GM21526 (cell line): Measurements from ENCODE around the gene BOK.
"Not testable (repeated sequence)": the region's sequence is repeated elsewhere in the genome, so short reads cannot be mapped to it uniquely, and the experiment has no call there.

Experiments
- ATAC-seq: cut with Tn5 transposase; IDR thresholded peaks from one replicate; pipeline ENCODE4 v1.9.1; 2021; ENCODE audit warnings: moderate library complexity; ENCODE audit not compliant: unreplicated experiment, low FRiP score

Gene BOK

DNA sequence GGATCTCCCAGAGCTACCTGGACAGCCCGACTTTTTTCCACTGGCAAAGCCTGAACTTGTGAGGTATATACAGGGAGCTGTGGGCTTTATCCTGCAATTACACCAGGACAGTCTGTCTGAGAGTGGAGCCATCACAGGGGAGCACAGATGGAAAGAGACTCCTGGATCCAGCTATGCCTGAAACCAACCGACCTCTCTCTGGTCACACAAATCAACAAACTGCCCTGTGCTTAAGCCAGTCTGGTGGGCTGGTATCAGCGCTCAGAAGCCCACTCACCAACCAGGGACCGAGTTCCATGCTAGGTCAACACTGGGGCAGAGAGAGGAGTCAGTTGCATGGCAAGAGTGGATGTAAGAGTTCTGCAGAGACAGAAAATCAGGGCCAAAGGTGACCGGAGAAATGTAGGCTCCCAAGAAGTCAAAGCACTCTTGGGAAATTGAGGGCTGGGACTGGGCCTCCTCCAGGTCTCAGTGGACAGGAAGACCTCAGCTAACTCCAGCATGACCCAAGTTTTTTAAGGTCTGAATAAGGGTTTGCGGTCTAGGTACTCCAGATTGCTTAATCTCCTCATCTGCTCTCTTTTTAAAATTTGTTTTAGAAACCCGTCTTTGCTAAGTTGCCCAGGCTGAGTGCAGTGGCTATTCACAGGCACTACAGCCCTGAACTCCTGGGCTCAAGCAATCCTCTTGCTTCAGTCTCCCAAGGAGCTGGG is 3.8 kb upstream of the BOK start:
- ATAC-seq: no peak

DNA sequence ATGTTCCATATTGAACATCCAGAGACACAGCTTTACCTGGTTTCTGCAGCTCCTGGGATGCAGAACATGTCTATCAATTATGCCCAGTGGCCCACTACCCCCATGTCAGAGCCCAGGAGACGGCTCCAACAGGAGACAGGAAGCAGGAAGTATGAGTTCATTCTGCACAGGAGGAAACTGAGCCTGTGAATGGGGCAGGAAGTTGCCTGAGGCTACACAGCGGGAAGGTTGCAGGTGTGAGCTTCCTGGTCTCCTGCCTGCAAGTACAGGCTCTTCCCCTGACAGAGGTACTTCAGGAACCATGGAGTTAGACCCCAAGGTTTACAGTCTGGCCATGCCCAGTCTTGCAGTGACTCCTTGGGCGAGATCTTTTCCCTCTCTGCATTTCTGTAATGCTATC is 2.8 kb upstream of the BOK start:
- no peak for ATAC-seq

DNA sequence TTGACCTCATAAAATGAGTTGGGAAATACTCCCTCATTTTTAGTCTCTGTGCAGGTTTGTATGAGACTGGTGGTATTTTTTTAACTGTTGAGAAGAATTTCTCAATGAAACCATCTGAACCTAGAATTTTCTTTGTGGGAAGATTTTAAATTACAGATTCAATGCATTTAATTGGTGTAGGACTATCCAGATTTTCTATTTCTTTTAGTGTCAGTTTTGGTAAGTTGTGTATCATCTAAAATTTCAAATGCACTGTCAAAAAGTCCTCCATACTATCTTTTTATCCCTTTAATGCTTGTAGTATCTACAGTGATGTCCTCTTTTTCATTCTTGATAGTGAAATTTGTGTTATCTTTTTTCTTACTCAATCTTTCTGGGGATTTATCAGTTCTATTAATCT is 1.8 kb upstream of the BOK start:
- ATAC-seq: no peak

DNA sequence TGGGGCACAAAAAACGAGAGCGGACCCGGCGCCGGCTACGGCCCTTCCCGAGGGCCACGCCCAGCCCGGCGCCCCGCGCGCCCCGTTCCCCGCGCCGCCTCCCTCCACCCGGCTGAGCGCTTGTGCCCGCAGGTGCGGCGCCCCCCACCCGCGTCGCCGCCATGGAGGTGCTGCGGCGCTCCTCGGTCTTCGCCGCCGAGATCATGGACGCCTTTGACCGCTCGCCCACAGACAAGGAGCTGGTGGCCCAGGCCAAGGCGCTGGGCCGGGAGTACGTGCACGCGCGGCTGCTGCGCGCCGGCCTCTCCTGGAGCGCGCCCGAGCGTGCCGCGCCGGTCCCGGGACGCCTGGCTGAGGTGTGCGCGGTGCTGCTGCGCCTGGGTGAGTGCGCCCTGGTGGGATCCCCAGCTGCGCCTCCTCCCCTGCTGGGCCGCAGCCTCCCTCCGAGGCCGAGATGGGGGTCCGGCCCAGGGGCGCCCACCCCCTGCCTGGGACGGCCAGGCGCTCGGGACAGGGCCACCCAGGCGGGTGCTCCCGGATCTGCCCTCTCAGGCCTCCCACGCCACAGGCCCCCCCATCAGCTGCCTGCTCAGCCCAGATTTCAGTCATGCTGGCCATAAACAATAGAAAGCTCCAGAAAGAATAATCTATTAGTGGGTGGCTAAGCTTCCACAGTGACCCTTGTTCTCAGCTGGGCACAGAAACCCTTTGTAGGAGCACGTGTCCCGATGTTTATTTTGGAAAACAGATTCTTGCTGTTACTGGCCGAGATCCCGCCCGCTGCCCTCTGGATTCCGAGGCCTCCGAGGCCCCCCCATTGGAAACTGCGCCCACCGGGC is 997 bp downstream of the BOK start:
- no peak for ATAC-seq

DNA sequence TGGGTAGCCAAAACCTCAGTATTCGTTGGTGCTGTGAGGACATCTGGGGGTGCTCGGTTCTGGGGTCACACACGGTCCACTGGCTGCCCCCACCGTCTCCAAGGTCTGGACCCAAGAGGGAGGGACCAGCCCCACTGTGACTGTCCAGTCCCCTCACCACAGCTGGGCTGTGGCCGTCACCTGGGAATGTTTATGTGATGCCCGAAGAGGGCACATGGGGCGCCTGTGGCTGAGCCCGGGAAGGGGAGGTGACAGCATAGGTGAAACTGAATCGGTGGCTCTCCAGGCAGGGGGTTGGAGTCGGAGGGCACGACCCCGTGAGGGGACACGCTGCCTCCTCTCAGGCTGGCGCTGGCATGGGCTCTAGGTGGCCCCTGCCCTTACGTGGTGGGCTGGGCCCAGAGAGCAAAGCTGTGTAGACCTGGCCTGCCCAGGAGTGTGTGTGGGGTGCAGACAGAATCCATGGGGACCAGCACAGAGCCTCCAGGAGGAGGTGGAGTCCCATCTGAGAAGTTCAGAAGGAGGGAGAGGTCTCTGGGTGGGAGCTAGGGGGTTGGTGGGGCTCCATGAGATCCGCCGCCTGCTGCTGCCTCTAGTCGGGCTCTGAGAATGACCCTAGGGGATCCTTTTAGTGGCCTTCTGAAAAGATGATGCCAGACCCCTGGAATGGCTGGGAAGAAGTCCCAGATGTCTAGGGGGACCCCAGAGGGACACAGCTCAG is 1.8 kb downstream of the BOK start:
- ATAC-seq: no peak

DNA sequence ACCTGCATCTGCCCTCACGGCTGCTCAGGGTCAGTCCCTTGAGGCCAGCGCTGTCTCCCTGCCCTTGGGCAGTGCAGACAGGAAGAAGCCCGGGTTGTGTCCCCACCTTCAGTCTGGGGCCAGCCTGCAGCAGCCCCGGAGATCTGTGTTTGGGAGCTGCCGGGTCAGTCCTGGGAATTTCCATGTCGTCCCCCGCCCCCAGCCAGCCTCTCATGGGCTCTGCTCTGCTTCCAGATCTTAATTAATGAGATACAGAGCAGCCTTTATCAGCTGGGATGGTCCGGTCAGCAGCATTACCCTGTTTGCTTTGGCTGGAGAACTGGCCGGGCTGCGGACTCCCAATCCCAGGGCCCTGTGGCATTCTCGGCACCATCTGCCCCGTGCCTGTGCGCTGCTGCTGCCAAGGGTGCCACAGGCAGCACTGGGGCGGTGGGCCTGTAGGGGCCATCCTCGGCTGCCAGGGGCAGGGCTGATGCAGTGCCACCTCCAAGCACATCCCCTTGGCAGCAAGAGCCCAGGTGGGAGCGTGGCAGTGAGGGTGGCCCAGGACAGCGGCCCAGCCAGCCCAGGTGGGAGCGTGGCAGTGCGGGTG is 2.4 kb downstream of the BOK start:
- no peak for ATAC-seq

DNA sequence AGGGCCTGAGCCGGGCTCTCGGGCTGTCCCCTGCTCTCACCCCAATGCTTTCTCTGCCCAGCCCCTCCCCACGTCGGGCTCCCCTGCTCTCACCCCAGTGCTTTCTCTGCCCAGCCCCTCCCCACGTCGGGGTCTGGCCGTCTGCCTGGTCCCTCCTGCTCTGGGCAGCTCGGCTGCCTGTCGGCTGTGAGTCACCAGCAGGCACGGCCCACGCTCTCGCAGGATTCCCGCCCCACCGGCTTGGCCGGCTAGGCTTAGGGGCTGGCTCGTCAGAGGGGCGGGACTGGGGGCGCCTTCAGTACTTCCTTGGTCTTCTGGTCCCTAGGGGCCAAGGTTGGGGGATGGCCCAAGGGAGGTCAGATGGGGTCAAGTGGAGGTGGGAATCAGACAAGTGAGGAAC is 3.3 kb downstream of the BOK start:
- no peak for ATAC-seq

DNA sequence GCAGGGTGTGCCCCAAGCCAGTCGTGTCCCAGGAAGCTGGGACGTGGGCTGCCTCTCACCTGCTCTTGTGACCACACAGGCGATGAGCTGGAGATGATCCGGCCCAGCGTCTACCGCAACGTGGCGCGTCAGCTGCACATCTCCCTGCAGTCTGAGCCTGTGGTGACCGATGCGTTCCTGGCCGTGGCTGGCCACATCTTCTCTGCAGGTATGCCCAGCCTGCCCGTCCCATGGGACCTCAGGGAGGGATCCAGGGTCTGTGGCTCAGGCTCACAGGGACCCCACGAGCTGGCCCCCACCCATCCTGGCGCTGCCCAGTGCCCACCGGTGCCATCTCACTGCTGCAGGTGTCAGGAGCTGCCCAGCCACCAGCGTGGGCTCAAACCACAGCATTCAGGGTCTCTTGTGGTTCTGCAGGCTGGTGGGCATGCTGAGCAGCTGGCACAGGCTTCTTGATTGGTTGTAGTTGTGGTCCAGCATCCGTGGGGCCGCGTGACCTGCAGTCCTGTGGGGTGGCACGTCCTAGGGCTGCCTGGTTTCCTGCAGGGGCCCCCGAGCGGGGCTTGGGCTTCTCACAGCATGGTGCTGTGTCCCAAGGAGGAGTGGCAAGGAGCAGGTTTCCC is 3.8 kb downstream of the BOK start:
- no peak for ATAC-seq

DNA sequence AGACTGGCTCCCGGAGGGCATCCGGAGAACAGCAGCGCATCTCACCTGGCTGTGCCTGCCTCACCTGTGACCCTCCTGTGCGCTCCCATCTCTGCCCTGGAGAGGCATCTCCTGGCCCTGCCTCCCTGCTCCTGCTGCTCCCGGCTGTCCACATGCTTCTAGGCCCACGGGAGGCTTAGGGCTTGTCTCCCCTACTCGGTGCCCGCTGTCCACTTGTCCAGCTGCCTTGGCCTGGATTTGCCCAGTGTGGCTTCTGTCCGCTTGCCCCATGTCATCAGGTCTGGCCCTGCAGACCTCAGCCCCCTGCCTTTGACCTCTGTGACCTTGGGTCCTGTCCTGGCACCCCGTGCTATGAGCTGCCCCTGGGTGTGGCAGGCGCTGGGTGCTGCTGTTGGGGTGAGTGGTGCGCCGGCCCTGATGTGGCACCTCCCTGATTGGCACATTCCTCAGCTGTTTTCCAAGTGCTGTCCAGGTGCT is 4.5 kb downstream of the BOK start:
- ATAC-seq: no peak

DNA sequence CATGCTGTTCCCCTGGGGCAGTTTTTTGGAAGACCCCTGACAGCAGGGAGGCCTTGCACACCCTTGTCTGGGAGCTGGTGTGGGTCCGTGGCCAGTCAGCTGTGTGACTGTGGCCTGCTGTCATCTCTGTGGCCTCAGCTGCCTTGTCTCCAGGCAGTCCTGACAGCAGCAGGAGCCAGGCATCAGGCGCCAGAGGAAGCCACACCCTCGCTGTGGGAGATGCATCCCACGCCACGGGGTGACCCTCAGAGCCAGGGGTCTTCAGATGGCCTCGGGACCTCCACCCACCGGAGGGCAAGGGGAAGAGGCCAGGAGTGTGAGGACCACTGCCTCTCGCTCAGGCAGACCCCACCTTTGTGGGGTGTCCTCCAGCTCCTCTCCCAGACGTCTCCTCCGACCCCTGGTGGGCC is 5.0 kb downstream of the BOK start:
- ATAC-seq: no peak

DNA sequence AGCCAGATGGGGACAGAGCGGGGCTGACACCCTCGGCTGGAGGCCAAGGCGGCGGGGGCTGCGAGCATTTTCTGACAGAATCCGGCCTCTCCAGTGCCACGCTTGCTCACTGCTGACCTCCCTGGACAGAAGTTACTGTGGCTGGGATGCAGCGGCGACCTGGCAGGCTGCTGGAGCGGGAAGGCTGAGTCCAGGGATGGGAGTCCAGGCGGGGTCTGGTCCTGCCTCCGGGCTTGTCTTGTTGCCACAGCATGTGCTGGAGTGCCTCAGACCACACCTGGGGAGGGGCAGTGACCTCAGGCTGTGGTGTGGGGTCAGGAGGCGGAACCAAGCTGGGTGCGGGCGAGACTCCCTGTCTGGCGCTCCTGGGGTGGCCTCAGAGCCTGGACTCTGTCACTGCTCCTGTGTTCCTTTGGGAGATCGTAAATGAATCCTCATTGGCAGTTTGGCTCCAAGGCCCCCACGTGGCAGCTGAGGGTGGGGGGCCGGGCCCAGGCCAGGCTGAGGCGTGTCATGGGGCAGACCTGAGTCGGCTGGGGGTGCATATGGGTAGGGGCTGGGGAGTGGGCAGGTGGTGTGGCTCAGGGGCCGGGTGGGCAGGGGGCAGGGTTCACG is 5.5 kb downstream of the BOK start:
- no peak for ATAC-seq

DNA sequence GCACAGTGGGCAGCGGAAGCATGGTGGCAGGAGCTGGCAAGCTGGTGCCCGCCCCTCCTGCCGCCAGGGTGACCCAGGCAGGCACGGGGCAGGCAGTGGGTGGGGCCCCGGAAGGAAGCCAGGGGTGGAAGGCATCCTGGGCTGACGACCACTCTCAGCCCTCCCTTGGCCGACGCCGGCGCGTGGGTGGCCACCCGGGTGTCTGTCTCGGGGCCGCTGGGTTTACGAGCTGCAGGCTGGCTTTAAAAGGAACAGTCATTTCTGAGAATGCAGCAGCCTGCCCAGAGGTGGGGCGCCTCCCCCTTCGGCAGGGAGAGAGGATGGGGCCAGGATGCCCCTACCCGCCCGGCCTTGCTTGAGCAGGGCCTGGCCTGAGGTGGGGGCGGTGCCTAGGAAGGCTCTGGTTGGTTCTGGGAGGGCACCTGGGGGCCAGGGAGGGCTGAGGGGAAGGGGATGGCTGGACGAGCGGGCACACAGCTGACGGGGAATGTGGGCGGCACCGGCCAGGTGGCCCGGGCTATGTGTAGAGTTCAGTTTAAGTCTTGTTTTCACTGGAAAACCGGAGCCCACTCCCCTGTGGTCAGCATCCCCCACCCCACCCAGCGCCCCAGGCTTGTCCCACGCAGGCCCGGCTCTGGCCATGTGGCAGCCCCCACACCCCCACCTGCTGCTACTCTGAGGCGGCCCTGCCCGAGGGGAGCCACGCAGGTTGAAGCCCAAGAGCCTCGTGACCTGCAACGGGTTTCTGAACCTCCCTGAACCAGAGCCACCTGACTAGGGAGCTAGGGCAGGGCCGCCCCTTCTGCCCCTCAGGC is 6.3 kb downstream of the BOK start:
- ATAC-seq: no peak

DNA sequence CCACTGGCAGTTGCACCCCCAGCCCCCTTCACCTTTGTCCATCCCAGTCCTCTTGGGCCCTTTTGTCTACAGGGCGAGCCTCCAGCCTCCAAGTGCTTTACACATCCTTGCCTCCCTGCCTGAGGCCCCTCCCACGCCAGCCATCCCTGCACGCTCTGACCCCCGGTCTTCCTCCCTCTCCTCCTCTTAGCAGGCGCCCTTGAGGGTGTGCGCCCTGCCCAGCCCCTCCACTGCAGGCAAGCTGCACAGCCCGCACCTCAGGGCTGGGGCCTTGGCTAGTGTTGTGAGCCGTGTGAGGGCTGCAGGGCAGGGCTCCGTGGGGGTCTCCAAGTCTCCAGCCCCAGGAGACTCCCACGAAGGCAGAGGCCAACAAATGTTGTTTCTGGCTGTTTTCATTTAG is 6.9 kb downstream of the BOK start:
- no peak for ATAC-seq

DNA sequence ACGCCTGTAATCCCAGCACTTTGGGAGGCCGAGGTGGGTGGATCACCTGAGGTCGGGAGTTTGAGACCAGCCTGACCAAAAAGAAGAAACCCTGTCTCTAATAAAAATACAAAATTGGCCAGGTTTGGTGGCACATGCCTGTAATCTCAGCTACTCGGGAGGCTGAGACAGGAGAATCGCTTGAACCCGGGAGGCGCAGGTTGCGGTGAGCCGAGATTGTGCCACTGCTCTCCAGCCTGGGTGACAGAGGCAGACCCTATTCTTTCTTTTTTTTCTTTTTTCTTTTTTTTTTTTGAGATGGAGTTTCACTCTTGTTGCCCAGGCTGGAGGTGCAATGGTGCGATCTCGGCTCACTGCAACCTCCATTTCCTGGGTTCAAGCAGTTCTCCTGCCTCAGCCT is 7.5 kb downstream of the BOK start:
- not testable (repeated sequence) for ATAC-seq

DNA sequence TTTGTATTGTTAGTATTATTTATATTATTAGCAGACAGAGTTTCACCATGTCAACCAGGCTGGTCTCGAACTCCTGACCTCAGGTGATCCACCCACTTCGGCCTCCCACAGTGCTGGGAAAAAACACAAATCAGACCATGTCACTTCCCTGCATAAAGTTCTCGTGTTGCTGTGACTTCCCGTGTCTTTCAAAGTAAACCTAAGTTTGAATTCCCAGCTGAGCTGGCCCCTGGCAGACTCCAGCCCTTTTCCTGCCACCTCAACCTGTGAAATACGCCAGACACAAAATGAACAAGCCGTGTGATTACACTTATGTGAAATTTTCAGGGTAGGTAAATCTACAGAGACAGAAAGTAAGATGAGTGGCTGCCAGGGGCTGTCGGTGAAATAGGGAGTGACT is 7.9 kb downstream of the BOK start:
- ATAC-seq: no peak

DNA sequence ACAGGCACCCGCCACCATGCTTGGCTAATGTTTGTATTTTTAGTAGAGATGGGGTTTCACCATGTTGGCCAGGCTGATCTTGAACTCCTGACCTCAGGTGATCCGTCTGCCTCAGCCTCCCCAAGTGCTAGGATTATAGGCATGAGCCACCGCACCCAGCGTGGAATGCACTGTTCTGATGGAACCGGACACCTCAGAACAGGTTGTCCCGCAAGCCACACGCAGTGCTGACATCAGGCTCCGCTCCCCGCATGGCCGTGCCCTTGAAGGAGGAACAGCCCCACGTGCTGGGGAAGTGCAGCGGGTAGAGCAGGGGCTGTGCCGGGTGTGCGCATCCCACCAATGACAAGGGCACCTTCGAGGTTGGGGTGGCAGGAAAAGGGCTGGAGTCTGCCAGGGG is 8.7 kb downstream of the BOK start:
- not testable (repeated sequence) for ATAC-seq

DNA sequence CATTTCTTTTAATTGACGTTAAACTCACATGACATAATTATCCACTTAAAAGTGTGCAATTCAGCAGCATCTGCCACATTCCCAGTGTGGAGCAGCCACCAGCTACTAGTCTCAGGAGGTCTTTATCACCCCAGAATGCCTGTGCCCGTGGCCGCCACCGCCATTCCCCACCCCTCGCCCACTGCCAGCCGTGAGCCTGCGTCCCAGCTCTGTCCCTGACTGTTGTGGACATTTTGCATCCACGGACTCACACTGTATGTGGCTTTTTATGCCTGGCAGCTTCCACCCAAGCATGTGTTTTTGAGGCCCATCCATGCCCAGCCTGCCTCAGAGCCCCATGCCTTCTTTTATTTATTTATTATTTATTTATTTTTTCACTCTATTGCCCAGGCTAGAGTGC is 9.2 kb downstream of the BOK start:
- no peak for ATAC-seq

DNA sequence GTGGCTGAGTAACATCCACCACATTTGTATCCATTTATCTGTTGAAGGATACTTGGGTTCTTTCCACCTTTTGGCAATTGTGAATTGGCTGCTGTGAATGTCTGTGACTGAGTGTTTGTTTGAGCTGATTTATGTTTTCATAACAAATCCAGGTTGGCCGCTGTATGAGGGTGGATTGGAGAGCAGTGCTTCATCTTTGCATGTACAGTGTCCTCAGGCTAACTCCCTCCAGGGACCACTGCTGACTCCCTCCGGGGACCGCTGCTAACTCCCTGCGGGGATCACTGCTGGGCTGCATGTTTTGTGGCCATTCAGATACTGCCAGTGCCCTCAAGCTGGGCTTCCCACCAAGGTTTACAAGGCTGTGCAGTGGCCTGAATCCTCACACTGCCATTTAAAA is 10.2 kb downstream of the BOK start:
- ATAC-seq: no peak

DNA sequence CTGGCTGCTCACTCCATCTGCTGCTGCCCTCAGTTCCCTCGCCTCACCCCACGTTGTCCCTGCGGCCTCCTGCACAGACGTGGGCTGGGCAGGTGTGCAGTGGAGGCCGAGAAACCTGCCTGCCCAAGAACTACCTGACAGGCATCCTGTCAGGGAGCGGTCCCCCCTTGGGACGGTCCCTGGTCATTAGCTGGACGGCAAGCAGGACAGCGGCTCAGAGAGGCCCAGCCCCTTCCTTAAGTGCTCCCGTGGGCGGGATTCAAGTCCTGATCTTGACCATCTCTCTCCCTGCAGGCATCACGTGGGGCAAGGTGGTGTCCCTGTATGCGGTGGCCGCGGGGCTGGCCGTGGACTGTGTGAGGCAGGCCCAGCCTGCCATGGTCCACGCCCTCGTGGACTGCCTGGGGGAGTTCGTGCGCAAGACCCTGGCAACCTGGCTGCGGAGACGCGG is 11.3 kb downstream of the BOK start:
- ATAC-seq: no peak
